ENCODE results near the gene IL17RA.

IL17RA gene

GRCh38 chr22:17112491-17113042 lies 27.8 kb downstream of the IL17RA start:
- Histone ChIP-seq H3K36me3 (ENCODE audit: control insufficient read depth in 1 of 2, insufficient read depth in 2 of 2, low read length in 2 of 2) (peaks cover 16 to 26% of the 10 kb centered on the region in 2 donors), H3K27me3 (ENCODE audit: control insufficient read depth in 1 of 2, insufficient read depth in 2 of 2, low read length in 2 of 2) (no peaks in the 10 kb centered on the region), H3K27ac (ENCODE audit: low read depth, low read length) (no peak overlapping the region), H3K4me3 (ENCODE audit: low read depth in 1 of 2, low read length in 2 of 2) (no peak overlapping the region), H3K4me1 (ENCODE audit: control insufficient read depth in 1 of 2, insufficient read depth in 2 of 2, low read length in 2 of 2) (peaks cover under 1 to 6% of the 10 kb centered on the region in 2 donors), H3K9me3 (ENCODE audit: control insufficient read depth in 1 of 2, low read length in 2 of 2) (no peaks in the 10 kb centered on the region), H3K9ac (ENCODE audit: low read depth in 1 of 2, low read length in 2 of 2) (no peak overlapping the region)

- peaks cover 11 to 14% of the 10 kb centered on the region in 2 donors for H3K4me1 ChIP-seq (ENCODE audit: control insufficient read depth in 1 of 2, insufficient read depth in 2 of 2, low read length in 2 of 2)
These were observed 28.8 kb downstream of the IL17RA start for GRCh38 chr22:17113600-17113999.

GRCh38 chr22:17114173-17114897 lies 29.5 kb downstream of the IL17RA start:
- Histone ChIP-seq H3K27me3 (ENCODE audit: control insufficient read depth in 1 of 2, insufficient read depth in 2 of 2, low read length in 2 of 2) (peaks cover 0 to 4% of the 10 kb centered on the region in 2 donors), H3K9ac (ENCODE audit: low read depth in 1 of 2, low read length in 2 of 2) (no peak overlapping the region), H3K4me3 (ENCODE audit: low read depth in 1 of 2, low read length in 2 of 2) (no peak overlapping the region), H3K4me1 (ENCODE audit: control insufficient read depth in 1 of 2, insufficient read depth in 2 of 2, low read length in 2 of 2) (peaks cover 11 to 14% of the 10 kb centered on the region in 2 donors), H3K9me3 (ENCODE audit: control insufficient read depth in 1 of 2, low read length in 2 of 2) (no peaks in the 10 kb centered on the region), H3K36me3 (ENCODE audit: control insufficient read depth in 1 of 2, insufficient read depth in 2 of 2, low read length in 2 of 2) (peaks cover 7 to 8% of the 10 kb centered on the region in 2 donors), H3K27ac (ENCODE audit: low read depth, low read length) (no peak overlapping the region)

More at GRCh38 chr22:17113600-17113999, 28.8 kb downstream of the IL17RA start:
- H3K27me3 ChIP-seq (ENCODE audit: control insufficient read depth in 1 of 2, insufficient read depth in 2 of 2, low read length in 2 of 2), result no peaks in the 10 kb centered on the region
- H3K4me3 ChIP-seq (ENCODE audit: low read depth in 1 of 2, low read length in 2 of 2), result no peak overlapping the region
- no peak overlapping the region for H3K27ac ChIP-seq (ENCODE audit: low read depth, low read length)
- peaks cover 8 to 15% of the 10 kb centered on the region in 2 donors for H3K36me3 ChIP-seq (ENCODE audit: control insufficient read depth in 1 of 2, insufficient read depth in 2 of 2, low read length in 2 of 2)
- no peak overlapping the region for H3K9ac ChIP-seq (ENCODE audit: low read depth in 1 of 2, low read length in 2 of 2)
- no peaks in the 10 kb centered on the region for H3K9me3 ChIP-seq (ENCODE audit: control insufficient read depth in 1 of 2, low read length in 2 of 2)

- peaks cover 11 to 14% of the 10 kb centered on the region in 2 donors for H3K4me1 ChIP-seq (ENCODE audit: control insufficient read depth in 1 of 2, insufficient read depth in 2 of 2, low read length in 2 of 2)
- H3K9ac ChIP-seq (ENCODE audit: low read depth in 1 of 2, low read length in 2 of 2), result no peak overlapping the region
- H3K27ac ChIP-seq (ENCODE audit: low read depth, low read length), result no peak overlapping the region
- peaks cover 1 to 3% of the 10 kb centered on the region in 2 donors for H3K36me3 ChIP-seq (ENCODE audit: control insufficient read depth in 1 of 2, insufficient read depth in 2 of 2, low read length in 2 of 2)
- peaks cover 0 to 8% of the 10 kb centered on the region in 2 donors for H3K27me3 ChIP-seq (ENCODE audit: control insufficient read depth in 1 of 2, insufficient read depth in 2 of 2, low read length in 2 of 2)
- no peak overlapping the region for H3K4me3 ChIP-seq (ENCODE audit: low read depth in 1 of 2, low read length in 2 of 2)
- H3K9me3 ChIP-seq (ENCODE audit: control insufficient read depth in 1 of 2, low read length in 2 of 2), result no peaks in the 10 kb centered on the region
These were observed 30.1 kb downstream of the IL17RA start for GRCh38 chr22:17114898-17115235.

GRCh38 chr22:17115236-17115635 lies 30.4 kb downstream of the IL17RA start:
- H3K9me3 ChIP-seq (ENCODE audit: control insufficient read depth in 1 of 2, low read length in 2 of 2), result no peaks in the 10 kb centered on the region
- no peak overlapping the region for H3K4me3 ChIP-seq (ENCODE audit: low read depth in 1 of 2, low read length in 2 of 2)
- no peaks in the 10 kb centered on the region for H3K36me3 ChIP-seq (ENCODE audit: control insufficient read depth in 1 of 2, insufficient read depth in 2 of 2, low read length in 2 of 2)
- H3K27me3 ChIP-seq (ENCODE audit: control insufficient read depth in 1 of 2, insufficient read depth in 2 of 2, low read length in 2 of 2), result peaks cover 0 to 8% of the 10 kb centered on the region in 2 donors
- no peak overlapping the region for H3K9ac ChIP-seq (ENCODE audit: low read depth in 1 of 2, low read length in 2 of 2)
- H3K27ac ChIP-seq (ENCODE audit: low read depth, low read length), result no peak overlapping the region
- H3K4me1 ChIP-seq (ENCODE audit: control insufficient read depth in 1 of 2, insufficient read depth in 2 of 2, low read length in 2 of 2), result peaks cover 11 to 14% of the 10 kb centered on the region in 2 donors

GRCh38 chr22:17115945-17116565 lies 31.3 kb downstream of the IL17RA start:
- Histone ChIP-seq H3K27ac (ENCODE audit: low read depth, low read length) (no peak overlapping the region), H3K27me3 (ENCODE audit: control insufficient read depth in 1 of 2, insufficient read depth in 2 of 2, low read length in 2 of 2) (peaks cover 0 to 8% of the 10 kb centered on the region in 2 donors), H3K9ac (ENCODE audit: low read depth in 1 of 2, low read length in 2 of 2) (no peak overlapping the region), H3K4me3 (ENCODE audit: low read depth in 1 of 2, low read length in 2 of 2) (no peak overlapping the region), H3K4me1 (ENCODE audit: control insufficient read depth in 1 of 2, insufficient read depth in 2 of 2, low read length in 2 of 2) (peaks cover 11 to 14% of the 10 kb centered on the region in 2 donors), H3K36me3 (ENCODE audit: control insufficient read depth in 1 of 2, insufficient read depth in 2 of 2, low read length in 2 of 2) (no peaks in the 10 kb centered on the region), H3K9me3 (ENCODE audit: control insufficient read depth in 1 of 2, low read length in 2 of 2) (no peaks in the 10 kb centered on the region)

GRCh38 chr22:17116572-17117330 lies 32.0 kb downstream of the IL17RA start:
- Histone ChIP-seq H3K9ac (ENCODE audit: low read depth in 1 of 2, low read length in 2 of 2) (no peak overlapping the region), H3K4me1 (ENCODE audit: control insufficient read depth in 1 of 2, insufficient read depth in 2 of 2, low read length in 2 of 2) (peaks cover 11 to 18% of the 10 kb centered on the region in 2 donors), H3K36me3 (ENCODE audit: control insufficient read depth in 1 of 2, insufficient read depth in 2 of 2, low read length in 2 of 2) (no peaks in the 10 kb centered on the region), H3K9me3 (ENCODE audit: control insufficient read depth in 1 of 2, low read length in 2 of 2) (no peaks in the 10 kb centered on the region), H3K27ac (ENCODE audit: low read depth, low read length) (no peak overlapping the region), H3K27me3 (ENCODE audit: control insufficient read depth in 1 of 2, insufficient read depth in 2 of 2, low read length in 2 of 2) (peaks cover 5 to 12% of the 10 kb centered on the region in 2 donors), H3K4me3 (ENCODE audit: low read depth in 1 of 2, low read length in 2 of 2) (no peak overlapping the region)

GRCh38 chr22:17117400-17117799 lies 32.6 kb downstream of the IL17RA start:
- Histone ChIP-seq H3K36me3 (ENCODE audit: control insufficient read depth in 1 of 2, insufficient read depth in 2 of 2, low read length in 2 of 2) (no peaks in the 10 kb centered on the region), H3K9ac (ENCODE audit: low read depth in 1 of 2, low read length in 2 of 2) (no peak overlapping the region), H3K27ac (ENCODE audit: low read depth, low read length) (no peak overlapping the region), H3K4me1 (ENCODE audit: control insufficient read depth in 1 of 2, insufficient read depth in 2 of 2, low read length in 2 of 2) (peaks cover 11 to 18% of the 10 kb centered on the region in 2 donors), H3K4me3 (ENCODE audit: low read depth in 1 of 2, low read length in 2 of 2) (no peak overlapping the region), H3K9me3 (ENCODE audit: control insufficient read depth in 1 of 2, low read length in 2 of 2) (no peaks in the 10 kb centered on the region), H3K27me3 (ENCODE audit: control insufficient read depth in 1 of 2, insufficient read depth in 2 of 2, low read length in 2 of 2) (peaks cover 11 to 19% of the 10 kb centered on the region in 2 donors)

GRCh38 chr22:17117890-17118289 lies 33.1 kb downstream of the IL17RA start:
- peaks cover 14 to 20% of the 10 kb centered on the region in 2 donors for H3K27me3 ChIP-seq (ENCODE audit: control insufficient read depth in 1 of 2, insufficient read depth in 2 of 2, low read length in 2 of 2)
- peaks cover 11 to 18% of the 10 kb centered on the region in 2 donors for H3K4me1 ChIP-seq (ENCODE audit: control insufficient read depth in 1 of 2, insufficient read depth in 2 of 2, low read length in 2 of 2)
- H3K9ac ChIP-seq (ENCODE audit: low read depth in 1 of 2, low read length in 2 of 2), result no peak overlapping the region
- H3K4me3 ChIP-seq (ENCODE audit: low read depth in 1 of 2, low read length in 2 of 2), result no peak overlapping the region
- H3K27ac ChIP-seq (ENCODE audit: low read depth, low read length), result no peak overlapping the region
- no peaks in the 10 kb centered on the region for H3K9me3 ChIP-seq (ENCODE audit: control insufficient read depth in 1 of 2, low read length in 2 of 2)
- no peaks in the 10 kb centered on the region for H3K36me3 ChIP-seq (ENCODE audit: control insufficient read depth in 1 of 2, insufficient read depth in 2 of 2, low read length in 2 of 2)

- Histone ChIP-seq H3K4me3 (ENCODE audit: low read depth in 1 of 2, low read length in 2 of 2) (no peak overlapping the region), H3K4me1 (ENCODE audit: control insufficient read depth in 1 of 2, insufficient read depth in 2 of 2, low read length in 2 of 2) (peaks cover 11 to 18% of the 10 kb centered on the region in 2 donors), H3K36me3 (ENCODE audit: control insufficient read depth in 1 of 2, insufficient read depth in 2 of 2, low read length in 2 of 2) (no peaks in the 10 kb centered on the region), H3K27ac (ENCODE audit: low read depth, low read length) (no peak overlapping the region), H3K9me3 (ENCODE audit: control insufficient read depth in 1 of 2, low read length in 2 of 2) (no peaks in the 10 kb centered on the region), H3K27me3 (ENCODE audit: control insufficient read depth in 1 of 2, insufficient read depth in 2 of 2, low read length in 2 of 2) (peaks cover 14 to 20% of the 10 kb centered on the region in 2 donors), H3K9ac (ENCODE audit: low read depth in 1 of 2, low read length in 2 of 2) (no peak overlapping the region)
These were observed 33.5 kb downstream of the IL17RA start for GRCh38 chr22:17118342-17118741.

All from duodenal mucosa (tissue), 2 donors.